ENCODE data around the gene ZNF366. TPM values are rescaled to one million over a fixed set of nuclear protein-coding genes. Genes with fewer than 3 reads are reported as not detected.

Gene ZNF366
- total RNA-seq, 1 donor from 2014 or later = 3.9 TPM

DNA sequence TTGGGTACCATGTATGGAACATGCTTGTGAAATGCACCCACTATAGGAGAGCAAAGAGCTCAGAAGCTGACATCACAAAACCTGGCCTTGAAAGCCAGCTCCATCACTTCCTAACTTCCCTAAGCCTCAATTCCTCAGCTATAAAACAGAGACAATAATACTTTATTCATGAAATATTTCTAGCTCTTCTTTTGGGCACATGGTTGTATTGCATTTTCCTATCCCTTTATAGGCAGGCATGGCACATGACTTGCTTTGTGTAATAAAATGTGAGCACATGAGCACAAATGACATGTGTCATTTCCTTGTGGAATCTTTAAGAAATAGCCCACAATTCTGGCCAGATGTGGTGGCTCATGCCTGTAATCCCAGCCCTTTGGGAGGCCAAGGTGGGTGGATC lies 18.5 kb downstream of the ZNF366 start:
- DNase-seq = no peak

DNA sequence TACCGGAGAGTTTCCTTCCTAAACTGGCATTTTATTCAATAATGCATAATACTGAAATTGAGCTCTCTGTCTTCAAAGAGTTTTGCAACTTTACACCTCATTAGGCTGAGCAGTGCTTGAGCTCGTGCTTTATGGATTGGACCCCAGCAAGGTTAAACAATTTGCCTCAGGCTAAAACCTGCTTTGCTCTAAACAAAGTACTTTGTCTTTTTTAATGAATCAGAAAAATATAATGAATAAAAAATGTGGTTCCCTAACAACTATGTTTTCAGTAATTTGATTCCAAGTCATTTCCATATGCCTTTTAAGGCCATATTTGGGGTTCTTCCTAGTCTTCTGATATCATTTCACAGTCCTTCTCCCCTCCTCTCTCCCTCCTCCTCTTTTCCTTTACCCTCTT lies 20.0 kb downstream of the ZNF366 start:
- DNase-seq = no peak

DNA sequence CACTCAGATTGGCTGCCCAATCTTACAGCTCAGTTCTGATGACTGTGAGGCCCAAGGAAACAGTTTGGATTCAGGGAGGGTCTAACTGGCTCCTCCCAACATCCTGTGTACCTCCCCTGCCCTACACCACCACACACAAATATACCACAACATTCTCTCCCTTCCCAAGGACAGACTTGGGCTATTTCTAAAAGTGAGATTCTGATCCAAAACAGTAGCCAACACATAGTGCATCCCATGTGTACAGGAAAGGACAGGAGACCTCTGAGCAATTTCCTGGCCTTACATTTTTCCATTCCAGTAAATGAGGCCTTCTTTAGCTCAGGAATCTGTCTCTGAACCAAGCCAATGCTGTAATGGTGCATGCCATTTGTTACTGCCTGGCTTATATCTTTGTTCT lies 20.8 kb downstream of the ZNF366 start:
- peak; percentile 41 for DNase-seq

DNA sequence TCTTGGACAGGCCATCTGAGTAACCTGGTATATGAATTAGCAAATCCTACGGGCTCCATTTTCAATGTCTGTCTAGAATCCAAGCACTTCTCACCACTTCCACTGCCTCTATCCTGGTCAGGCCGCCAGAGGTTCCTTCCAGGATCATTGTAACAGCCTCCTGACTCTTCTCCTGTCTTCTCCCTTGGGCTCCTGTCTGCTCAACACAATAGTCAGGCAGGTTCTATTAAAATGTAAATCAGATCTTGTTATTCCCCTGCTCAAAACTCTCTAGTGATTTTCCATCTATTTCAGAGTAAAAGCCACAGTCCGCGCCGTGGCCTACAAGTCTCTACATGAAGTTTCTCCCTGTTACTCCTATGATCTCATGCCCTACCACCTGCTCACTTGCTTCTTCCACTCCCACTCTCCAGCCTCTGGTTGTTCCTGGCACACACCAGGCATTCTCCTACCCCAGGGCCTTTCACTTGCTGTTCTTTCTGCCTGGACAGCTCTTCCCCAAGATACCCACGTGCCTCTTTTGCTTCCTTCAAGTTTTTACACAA lies 21.7 kb downstream of the ZNF366 start:
- DNase-seq = peak; percentile 75

DNA sequence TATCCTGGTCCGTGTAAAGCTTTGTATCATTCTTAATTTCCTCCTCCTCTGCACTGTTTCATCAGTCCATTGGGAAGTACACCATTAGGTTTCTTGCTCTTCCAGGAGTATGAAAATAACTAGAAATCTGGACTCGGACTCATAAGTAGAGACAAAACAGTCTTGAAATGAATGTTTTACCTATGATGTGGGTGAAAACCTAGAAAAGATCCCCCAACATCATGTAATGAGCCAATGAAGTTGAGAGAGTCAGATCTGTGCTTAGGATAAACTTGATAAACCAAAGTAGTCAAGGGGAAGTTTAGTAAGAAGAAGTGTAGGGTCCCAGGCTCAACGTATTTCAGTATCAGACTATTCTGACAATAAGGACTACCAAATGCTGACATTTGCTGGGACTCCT lies 25.2 kb downstream of the ZNF366 start:
- DNase-seq = no peak

DNA sequence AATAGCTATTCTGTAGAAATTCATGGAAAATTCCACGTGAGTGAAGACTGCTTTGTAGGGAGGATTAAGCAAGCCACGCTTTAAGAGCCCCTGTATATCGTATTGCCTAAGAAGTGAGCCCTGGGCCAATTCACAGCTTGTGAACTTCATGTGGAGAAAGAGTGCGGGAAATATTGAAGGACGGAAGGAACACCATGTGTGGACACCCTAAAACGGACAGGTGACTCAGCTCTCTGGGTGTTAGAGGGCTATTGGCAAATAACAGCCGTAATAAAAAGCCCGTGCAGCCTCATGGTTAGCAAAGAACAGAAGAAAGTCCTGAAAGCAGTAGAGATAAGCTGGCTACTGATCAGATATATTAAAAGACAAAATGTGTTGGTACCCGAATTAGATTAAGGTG lies 26.4 kb downstream of the ZNF366 start:
- no peak for DNase-seq

DNA sequence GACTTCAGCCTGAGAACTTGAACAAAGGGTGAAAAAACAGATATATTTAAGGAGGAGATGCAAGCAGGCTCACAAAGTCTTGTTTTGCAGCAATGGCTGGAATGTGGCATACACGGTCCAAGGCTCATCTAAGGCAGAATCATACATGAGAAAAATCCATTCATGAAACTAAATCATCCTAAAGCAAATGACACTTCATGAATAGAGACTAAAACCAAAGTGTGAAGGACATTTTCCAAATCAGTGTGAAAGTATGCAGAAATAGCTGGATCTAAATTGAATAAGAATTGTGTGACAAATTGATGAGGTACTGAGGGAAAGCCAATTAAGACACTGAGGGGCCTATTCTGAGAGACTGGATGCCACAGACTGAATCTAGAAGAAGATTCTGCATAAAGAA lies 27.3 kb downstream of the ZNF366 start:
- DNase-seq = no peak

DNA sequence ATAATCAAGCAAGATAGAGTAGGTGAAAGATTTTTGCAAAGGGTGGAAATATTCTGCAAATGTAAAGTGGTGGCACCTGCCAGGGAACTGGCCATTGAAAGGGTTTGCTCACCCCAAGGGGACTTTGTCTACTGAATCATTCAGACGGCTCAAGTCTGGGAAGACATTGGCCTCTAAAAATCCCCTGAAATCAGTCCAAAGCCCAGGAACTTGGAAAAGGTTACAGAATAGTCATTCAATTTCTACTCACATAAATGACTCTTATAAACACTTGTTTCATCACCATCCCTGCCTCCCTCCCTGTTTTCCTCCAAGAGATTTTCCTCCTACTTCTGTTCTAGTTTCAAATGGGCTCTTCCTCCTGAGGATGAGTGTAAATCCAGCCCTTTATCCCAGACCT lies 28.5 kb downstream of the ZNF366 start:
- no peak for DNase-seq

DNA sequence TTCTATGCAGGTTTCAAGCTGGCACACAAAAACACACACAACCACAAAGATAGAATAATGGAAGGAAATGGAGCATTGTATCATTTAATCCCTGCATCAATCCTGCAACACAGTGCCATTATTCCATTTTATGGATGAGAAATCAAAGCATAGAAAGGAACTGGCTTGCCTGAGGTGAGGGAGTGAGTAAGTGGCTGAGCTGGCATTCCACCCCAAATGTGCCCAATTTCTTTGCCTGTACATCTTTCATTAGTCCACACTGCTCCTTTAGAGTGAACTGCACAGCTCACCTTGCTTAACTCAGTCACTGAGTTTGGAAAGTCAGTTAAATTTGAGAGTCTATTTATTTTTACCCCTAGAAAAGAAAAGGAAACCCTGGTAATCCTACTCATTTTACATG lies 28.9 kb downstream of the ZNF366 start:
- no peak for DNase-seq

DNA sequence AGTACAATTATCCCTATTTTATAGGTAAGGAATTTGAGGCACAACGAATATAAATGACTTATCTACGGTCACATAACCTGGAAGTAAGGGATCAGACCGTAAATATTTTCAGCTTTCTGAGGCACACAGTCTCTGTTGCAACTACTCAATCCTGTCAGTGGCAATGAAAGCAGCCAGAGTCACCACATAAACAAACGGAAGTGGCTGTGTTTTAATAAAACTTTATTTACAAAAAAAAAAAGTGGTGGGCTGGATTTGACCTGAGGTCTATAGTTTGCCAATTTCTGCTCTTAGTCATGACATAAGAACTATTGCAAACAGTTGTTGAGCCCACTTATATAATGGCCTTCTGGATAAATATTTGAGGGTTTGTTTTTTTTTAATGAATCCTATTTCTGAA lies 29.6 kb downstream of the ZNF366 start:
- DNase-seq = no peak

DNA sequence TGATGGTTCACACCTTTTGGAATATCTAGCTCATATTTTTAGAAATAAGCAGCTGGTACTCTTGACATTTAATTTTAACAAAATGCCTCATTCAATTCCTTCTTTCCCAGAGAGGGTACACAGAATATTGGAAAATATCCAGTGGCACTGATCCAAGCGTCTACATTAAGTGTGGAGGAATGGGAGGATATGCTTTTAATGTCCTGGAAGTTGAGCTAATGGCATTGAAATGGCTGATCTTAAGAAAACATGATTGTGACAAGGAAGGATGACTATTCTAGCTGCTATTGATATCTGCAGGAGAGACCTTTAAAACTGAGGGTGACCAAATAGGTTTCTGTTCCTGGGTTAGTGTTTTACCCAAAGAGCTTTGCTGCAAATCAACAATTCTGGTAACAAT lies 30.0 kb downstream of the ZNF366 start:
- DNase-seq = peak; percentile 82

DNA sequence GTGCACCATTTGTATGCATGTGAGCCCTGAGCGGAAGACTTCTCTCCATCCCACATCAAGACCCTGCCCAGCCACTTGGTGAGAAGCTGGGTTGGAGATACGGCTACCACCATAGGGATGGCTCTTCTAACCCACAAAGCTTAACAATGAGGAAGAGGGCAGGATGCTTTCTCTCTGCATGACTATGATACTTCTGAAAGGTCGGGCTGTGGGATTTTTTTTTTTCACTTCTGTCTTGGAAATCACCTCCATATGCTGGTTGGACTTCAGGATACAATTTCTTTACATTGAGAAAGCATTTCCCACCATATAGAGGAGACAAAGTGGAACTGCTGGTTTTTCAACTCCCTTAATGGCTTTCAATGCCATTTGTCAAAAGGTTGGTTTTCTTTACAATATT lies 30.5 kb downstream of the ZNF366 start:
- DNase-seq = no peak

DNA sequence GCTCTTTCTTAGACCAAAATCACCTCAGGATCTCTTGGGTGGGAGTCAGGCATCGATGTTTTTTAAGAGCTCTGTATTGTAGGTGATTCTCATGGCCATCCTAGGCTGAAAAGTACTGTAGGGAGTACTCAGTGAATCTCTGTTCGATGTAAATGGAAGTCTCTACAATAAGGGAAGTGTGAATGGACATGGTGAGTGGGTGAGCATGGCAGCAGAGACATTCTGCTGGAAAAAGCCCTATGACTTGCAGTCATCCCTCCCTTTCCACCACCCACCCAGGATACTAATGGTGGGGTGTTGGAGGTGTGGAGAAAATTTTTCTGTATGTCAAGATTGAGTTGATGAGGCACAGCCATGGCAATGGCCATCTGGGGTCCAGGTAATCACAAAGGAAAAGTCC lies 30.9 kb downstream of the ZNF366 start:
- DNase-seq = no peak

DNA sequence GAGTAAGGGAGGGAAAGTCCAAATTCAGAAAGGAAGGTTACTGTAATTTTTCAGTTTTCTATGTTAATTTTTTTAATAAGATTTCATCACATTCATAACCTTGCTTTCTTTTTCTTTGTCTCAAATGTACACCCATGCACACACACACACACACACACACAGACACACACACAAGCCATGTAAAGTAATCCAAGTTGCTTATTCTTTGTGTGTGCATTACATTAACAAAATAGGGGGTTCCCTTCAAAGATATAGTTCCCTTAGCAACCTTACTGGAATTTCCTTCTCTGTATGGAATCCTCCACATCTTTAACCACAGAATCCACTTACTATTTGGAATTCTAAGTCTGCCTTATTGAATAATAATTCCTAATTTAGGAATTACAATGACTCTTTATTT lies 32.7 kb downstream of the ZNF366 start:
- no peak for DNase-seq

DNA sequence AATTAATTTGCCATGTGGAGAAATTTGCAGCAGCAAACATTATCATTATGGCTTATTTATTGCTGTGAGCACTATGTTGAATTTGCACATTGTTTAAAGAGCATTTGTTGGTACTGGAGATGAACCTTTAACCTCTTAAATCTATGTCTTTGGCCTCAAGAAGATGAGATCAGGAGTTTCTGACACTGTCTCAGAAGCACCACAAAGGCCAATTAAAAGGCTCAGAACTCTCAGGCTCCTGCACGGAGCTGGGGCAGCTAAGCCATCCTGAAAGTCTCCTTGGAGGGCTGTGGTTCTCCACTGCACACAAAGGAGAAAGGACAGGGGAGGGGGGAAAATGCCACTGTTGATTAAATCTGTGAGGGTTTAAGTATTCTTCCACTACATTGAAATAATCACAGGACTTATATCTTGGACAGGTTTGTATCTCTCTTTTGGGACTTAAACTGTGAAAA lies 33.1 kb downstream of the ZNF366 start:
- DNase-seq = no peak

DNA sequence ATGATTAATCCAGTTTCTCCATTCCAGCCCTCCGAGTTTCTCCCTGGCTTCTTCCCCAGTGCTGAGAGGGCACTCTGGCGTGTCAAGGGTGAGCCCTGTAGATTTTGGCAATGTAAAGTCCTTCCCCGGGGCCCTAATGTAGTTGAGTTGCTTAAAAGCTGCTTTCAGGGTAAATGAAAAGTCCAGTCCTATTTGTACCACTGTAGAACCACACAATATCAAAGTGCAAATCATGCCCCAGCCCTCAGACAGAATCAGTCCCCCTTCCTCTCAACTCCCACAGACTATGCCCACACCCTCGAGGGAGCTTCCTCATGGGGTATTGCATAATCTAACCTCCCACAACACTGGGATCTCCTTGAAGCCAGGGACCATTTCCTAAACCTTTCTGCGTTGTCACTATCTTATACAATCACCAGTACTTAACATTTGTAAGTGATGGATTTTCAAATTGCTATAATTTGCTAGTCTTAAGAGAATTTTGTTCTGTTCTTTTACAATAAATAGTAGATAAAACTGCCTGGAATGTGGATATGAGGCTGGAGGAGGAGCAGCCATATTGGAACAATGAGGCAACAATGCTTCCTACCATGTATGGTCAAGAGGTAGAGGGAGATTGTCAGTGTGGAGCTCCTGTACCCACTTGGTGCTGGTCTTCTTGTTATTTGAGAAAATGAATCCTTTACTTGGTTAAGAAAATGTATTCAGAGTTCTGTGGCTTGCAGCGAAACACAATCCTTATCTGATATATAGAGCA lies 34.4 kb downstream of the ZNF366 start:
- no peak for DNase-seq

DNA sequence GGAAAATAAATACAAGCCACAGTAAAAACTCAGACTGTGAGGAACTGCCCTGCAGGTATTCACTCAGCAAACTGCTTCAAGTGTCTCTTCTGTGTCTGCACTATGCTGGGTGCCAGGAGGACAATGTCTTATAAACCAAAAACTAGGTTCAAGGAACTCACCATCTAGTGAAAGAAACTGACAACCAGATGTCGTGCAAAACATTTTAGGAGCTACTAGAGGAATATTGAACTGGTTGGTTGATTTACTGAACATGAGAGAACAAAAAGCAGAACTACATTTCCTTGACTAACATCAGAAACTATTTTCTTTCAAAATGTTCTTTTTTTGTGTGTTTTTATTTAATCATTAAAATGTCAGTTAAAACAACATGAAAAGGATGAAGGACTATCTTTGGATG lies 35.2 kb downstream of the ZNF366 start:
- DNase-seq = no peak

DNA sequence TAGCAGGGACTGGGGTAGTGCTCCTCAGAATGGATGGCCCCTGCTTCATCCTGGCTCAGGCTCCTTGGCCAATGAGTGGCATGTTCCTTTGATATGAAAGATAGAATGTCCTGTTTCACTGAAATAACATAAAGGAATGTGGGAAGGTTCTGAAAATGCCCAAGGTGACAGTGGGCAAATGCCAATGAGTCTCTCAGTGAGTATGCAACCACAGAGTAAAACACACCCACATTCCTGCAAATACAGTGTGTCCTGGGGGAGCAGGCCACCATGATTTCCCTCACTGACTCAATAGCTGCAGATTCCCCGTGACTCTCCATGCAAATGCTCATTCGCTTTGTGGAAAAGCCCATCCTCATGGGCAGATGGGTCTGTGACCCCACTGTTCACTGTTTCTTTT lies 36.4 kb downstream of the ZNF366 start:
- DNase-seq = no peak

DNA sequence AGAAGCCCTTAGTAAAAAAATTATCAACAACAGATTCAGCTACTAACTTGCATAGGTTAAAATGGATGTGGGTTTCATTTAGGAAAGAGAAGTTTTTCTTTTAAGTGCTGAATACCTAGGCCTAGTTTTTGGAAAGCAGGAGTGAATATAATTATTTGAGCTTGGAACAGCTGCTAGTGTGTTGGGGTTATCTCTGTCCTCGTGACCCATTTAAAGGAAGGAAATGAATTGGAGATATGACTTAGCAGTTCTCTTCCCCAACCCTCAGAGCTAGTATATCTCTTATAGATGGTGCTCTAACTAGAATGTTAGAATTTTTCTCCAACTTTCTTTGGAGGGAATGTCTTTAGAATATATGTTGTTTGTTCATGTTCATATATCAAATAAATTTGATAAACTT lies 38.6 kb downstream of the ZNF366 start:
- DNase-seq = no peak

DNA sequence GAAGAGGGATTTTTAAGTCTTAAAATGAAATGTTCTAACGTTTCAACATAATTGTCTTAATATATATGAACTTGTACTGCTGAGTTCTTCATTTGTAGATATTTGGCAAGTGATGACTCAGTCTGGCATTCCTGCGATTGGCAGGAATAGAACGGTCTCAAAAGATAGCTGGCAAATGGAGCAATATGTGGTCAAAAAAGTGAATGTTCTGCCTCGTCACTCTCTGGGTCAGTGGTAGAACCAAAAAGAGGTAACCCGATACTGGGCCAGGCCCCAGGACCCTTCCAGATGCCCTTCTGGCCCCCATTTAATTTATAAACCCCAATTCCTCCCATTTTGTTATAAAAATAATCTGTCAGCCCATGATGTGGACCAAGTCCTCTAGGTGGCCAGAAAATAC lies 39.2 kb downstream of the ZNF366 start:
- DNase-seq = no peak

DNA sequence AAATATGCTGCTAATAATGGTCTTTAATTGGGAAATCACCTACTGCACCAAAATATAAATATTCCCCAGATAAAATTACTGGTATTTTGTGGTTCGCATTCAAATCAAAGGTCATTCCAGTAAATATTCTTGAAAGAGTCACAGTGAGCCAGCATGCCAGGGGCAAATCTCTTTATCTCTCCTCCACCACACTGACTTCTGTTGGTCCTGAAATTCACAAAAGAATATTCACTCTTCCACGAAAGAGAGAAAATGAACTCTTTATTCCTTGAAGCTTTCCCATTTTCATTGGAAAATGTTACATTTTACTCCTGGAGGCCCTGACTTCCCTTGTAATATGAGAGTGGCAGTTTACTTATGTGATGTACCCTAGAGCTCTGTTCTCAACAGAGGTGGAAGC lies 39.7 kb downstream of the ZNF366 start:
- no peak for DNase-seq

DNA sequence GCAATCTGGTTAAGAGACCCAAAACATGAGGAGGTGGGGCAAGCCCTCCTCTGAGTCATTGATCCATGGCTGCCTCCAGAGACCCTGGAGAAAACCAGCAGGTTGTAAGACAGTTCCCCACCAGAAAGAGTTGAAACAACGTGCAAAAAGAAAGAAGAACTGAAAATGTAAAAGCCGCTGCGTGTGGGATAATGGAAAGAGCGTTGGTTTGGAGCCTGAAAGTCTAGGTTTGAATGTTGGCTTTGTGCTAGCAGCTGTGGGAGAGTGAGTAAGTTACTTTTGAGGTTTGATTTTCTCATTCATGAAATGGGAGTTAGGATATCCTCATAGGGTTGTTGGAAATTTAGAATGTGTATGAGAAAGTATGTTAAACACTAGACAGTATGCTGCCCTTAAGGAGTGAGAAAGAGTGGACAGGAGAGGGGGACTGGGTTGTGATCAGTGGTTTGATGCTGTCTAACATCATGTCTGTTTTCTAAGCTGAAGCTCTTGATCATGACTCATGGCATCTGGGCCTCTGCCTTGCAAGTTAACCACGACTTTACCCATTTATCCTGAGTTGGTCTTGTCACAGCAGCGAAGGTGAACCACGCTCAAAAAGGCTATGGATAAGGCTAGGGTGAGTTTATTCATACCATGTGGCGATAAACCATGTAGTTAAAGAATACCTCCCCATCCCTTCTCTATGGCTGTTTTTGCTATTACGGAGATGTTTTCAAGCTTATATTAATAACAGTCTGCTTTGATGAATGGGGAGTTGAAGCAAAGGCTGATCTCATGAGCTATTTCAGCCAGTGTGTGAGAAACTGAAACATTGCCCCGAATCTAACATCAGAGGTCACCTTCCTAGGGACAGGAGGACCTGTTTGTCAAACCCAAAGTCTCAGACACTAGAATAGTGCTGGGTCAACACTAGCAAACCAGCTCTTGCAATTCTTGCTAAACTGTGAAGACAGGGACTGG lies 41.3 kb downstream of the ZNF366 start:
- DNase-seq = no peak

DNA sequence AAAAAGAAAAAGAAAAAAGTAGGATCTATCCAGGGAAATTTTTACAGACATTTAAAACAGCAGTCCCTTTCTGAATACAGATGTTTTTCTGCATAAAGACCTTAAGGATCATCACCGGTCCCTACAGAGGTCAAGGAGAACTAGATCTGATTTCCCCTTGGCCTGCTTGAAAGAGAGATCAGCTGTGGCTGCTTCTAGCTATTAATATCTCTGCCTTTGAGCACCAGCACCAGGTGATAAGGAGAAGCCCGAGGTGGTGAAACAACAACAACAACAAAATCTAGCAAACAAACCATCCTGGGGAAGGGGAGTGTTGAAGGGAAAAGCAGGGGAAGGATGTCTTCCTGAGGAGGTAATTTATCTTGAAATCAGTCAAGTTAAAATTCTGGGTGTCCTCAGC lies 42.1 kb downstream of the ZNF366 start:
- no peak for DNase-seq
